ENCODE results near the gene RTN4RL2.

Gene RTN4RL2

DNA sequence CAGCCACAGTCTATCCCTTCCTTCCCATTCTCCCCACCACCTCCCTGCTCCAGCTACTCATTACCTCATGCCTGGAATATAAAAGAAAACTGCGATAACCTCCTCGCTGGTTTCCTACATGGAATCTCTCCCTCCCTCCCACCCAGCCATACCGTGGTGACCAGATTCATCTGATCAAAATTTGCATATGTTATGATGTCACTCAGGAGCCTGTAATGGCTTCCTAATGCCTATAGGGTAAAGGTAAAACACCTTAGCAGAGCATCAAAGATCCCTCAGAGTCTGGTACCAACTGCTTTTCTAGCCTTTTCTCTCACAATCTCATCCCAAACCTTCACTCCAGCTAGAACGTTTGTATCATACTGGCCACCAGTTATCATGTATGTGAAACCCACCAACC is 19.6 kb downstream of the RTN4RL2 start:
- no peak for DNase-seq (ENCODE audit: low read depth in 2 of 3, low spot score in 1 of 3)

DNA sequence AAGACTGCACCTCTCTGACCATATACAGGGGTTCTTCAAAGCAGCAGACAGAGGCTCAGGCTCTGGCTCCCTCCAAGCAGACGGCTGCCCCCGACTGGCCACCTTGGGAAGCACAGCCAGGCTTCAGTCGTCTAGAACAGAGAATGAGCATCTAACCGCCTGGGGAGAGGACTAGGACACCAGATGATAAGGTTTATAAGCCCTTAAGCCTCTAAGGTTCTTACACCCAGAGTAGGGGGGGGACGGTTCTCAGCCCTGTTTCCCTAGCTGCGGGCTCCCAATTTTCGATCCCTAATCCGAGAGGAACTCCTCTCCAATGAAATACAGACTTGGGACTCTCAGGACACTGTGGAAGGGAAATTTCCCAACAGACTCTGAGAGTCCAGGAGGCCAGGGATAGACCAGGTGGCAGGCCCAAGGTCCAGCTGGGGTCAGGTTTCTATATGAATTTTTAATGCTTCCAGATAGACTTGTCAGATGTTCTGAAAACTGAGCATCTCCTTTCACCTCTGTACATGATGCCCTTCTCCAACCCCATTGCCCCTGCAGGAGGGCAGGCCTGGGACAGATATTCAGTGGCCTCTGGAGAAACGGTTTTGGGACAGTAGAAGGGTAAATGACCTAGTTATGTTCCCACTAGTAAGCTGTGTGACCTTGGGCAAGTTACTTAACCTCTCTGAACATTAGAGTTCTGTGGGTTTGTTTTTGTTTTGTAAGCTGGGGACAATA is 20.2 kb downstream of the RTN4RL2 start:
- peak; percentile 67 to 80 (median 70) for DNase-seq (ENCODE audit: low read depth in 2 of 3, low spot score in 1 of 3)

DNA sequence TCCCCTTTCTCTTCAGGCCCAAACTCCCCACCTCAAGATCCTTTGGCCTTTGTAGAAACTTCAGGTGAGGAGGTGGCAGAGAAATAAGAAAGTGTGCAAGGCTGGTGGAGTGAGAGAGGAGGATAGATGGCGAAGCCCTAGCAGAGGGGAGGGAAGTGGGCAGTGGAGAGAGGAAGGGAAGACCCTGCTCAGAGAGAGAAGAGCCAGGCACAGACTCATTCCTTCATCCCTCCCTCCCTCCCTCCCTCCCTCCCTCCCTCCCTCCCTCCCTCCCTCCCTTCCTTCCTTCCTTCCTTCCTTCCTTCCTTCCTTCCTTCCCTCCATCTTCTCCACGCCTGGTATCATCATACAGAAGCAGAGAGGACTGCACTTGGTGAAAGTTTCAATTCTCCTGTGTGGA is 21.0 kb downstream of the RTN4RL2 start:
- DNase-seq (ENCODE audit: low read depth in 2 of 3, low spot score in 1 of 3), result no peak

DNA sequence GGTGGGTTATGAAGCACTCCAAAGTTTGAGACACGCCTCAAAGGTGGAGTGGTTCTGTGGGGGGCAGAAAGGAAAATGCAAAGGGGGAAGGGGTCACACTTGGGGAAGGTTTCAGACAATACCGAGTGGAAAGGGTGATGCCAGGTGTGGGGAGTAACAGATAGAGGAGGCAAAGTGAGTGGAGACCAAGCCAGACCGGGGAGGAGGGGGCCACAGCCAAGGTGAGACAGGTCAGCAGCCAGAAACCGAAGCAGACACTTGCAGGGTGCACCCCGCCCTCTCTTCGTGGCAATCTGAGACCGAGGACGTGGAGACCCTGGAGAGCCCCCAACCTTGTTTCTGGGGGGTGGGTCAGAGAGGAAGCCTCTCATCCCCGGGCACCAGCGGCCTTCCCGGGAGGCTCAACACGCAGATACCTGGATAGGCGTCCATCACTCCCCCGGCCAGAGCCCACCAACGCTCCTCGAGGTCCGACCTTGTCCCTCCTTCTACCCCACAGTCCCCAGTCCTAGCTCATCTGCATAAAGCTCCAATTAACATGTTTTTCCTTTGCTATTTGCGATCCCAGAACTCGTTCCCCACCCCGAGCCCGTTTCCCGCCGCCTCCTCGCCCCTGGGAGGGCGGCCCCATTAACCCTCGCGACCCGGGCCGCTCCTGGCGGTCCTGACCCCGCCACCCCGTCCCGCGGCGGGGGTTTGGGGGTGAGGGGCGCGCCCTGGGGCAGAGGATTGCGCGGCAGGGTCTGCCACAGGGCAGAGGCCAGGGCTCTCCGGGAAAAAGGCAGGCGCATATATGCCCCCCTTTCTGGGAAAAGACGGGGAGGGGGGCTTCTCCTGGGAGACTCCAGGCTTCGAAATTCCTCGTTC is 21.8 kb downstream of the RTN4RL2 start:
- DNase-seq (ENCODE audit: low read depth in 2 of 3, low spot score in 1 of 3), result no peak

DNA sequence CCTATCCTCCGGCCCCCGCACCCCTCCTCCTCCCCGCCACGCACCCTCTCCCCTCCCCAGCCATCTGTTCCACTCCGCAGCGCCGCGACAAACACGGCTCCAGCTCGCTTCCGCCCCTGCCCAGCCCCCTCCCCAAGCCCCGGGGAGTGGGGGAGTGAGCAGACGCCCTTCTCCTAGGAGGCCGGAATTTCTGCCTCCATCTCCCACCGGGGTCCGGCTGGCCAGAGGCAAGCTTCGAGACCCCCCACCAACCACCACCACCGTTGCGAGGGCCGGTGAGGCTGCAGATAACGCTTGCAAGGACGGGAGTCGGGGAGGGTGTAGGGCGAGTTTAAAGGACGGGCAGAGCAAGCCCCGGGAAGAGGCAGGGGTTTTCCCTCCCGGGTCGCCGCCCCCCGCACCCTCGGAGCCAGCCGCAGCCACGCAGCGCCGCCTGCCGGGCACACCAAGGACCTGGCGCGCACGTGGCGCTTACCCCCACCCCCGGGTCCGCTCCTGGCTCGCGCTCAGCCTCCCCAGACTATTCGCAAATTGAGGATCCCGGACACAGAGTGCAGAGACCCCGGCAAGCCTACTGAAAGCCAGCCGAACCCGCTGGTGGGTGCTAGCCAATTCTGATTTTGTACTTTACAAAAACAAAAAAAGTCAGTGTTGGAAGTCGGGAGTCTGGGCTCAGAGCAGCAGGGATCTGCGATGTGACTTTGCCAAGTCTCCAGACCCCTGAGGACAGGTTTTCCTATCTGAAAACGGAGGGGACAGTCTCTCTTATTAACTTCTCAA is 22.6 kb downstream of the RTN4RL2 start:
- peak; percentile 42 to 50 (median 50) for DNase-seq (ENCODE audit: low read depth in 2 of 3, low spot score in 1 of 3)

DNA sequence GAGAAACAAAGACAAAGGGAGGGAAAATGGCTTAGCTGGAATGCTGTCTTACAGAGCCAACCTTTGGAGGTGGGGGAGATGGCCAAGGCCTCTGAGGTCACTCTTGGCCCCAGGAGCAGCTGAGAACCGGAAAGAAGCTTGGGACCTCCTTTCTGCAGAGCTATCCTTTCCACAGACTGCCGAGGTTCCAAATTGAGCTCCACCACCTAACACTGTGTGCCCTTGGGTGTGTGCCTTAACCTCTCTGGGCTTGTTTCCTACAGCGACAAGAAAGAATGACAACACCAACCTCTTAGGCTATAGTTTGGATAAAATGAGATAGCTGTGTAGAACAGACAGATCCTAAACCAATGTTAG is 23.2 kb downstream of the RTN4RL2 start:
- no peak for DNase-seq (ENCODE audit: low read depth in 2 of 3, low spot score in 1 of 3)

DNA sequence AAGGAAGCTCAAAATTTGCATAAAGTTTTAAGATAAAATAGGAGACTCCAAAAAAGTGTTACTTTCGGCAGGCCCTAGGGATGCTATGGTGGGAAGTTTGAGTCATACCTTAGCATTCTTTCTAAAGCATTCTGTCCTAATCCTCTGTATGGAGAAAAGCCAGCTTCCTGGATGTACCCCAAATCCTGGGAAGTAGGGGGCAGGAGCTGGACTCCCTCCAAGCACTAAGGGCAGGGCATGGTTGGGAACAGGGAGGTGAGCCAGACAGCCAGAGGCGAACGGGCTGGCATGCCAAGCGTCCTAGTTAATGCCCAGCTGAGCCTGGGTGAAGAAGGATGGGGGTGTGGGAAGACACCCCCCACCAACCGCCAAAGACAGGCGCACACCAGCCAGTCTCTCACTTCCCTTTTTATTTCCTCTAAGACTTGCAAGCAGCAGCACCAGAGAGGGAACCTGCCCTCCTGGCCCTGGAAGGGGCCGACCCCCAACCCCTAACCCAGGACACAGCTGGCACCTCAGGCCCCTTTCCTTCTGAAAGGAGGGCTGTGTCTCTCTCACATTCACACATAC is 23.9 kb downstream of the RTN4RL2 start:
- DNase-seq (ENCODE audit: low read depth in 2 of 3, low spot score in 1 of 3), result no peak

DNA sequence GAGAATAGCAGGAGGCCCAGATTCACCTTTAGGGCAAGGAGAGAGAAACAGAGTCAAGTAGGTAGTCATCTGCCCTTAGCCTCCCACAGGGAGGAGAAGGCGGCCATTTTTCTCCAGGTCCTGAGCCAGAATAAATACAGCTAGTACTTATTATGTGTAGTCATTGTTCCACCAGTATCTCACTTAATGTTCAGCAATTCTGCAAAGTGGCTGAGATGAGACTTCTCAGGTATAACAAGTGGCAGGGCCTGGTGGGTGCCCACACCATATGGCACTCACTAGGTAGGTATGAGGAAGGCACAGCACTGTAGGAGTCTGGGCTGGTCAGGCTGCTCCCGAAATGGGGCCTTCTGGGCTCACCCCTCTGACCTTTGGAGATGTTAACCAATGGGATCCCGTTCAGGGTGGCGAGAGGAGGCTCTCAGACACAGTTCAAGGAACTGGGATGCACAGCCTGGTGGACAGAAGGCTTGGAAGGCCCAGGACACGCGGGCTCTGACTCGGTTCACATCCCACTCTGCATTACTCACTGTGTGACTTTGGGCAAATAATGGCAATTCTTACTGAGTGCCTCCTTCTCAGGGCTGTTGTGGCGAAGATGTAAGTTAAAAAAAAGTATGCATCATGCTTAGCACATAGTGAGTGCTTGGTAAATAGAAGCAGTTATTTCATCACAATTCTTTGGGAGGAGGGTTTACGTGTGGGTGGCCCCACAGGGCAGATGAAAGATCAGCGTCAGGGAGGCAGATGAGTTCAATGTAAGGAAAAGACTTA is 25.1 kb downstream of the RTN4RL2 start:
- DNase-seq (ENCODE audit: low read depth in 2 of 3, low spot score in 1 of 3), result no peak

DNA sequence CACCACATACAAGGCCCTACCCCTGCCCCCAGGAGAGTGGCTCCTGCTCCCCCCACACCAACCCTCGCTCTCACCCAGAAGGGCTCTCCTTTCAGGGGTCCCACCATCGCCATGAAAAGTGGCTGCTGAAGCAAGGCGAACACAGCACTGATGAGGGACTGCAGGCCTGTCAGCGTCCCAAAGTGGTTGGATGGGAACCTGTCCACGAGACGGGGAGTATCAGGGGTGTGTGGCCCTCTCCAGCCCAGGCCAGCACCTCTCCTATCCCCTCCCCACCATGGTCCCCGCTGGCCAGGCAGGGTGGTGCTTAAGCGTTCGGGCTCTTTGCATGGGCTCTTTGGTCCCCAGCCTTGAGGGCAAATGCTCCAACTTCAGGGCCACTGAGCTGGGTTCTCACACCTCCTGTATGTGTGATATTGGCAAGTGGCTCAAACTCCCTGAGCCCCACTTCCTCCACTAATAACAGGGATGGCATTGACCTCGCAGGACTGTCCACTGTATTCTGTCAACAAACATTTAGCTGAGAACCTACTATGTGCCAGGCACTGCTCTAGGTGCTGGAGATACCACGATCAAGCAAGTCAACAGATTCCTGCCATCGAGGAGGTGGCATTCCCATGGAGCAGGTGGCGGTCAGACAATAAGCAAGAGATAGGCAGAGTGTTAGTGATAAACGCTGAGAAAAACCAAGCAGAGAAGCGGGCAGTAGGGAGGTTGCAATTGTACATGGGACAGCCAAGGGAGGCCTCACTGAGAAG is 26.9 kb downstream of the RTN4RL2 start:
- no peak for DNase-seq (ENCODE audit: low read depth in 2 of 3, low spot score in 1 of 3)

DNA sequence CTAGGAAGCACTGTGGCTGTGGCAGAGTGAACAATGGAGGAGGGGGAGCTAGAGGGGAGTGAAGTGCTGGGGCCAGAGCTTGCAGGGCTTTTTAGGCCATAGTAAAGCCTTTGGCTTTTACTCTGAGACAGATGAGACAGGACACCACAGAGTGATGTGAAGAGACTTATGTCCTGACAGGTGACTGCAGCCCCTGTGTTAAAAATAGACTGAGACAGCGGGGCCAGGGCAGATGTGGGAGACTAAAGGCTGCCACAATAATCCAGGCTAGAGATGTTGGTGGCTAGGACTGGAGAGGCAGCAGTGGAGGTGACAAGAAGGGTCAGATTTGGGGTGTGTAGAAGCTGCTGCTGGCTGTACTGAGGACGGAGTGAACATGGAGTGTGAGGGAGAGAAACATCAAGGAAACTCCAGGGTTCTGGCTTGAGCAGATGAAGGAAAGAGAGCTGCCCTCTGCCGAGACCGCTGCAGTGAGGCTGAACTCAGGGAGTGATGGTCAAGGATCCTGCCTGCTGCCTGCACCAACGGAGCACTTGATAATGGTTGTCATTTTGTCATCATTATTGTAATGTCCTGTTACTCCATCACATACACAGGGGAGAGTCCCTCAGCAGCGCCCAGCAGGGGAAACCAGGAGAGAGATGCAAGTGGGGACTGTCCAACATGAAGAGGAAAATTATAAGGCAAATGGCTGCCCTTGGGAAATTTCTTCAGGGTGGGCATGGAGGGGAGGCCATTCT is 27.8 kb downstream of the RTN4RL2 start:
- DNase-seq (ENCODE audit: low read depth in 2 of 3, low spot score in 1 of 3), result no peak

DNA sequence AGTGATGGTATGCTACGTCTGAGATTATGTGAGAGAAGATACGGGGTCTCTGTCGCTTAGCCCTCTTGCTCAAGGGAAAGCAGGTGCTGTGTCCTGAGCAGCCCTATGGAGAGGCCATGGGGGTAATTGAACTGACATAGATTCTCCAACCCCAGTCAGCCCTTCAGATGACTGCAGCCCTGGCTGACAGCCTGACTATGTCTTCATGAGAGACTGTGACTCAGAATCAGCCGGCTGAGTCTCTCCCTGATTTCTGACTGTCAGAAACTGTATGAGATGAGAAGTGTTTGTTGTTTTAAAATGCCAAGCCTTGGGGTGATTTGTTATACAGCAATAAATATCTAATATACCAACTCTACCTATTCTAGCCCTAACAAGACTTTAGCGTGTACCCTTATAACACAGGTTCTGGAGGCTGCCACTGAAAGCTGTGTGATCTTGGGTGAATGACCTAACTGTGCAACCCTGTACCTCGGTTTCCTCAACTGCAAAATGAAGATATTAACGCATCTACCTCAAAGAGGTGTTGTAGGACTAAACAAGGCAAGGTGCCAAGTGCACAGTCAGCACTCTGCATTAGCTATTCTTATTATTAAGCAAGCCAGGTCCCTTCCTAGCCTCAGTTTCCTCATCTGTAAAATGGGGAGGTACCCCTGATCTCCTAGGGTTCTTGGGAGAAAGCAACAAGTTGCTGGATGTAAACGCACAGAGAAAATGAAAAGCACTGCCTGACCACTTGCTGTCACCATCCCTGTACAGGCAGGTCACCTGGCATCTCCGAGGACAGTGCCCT is 30.3 kb downstream of the RTN4RL2 start:
- no peak for DNase-seq (ENCODE audit: low read depth in 2 of 3, low spot score in 1 of 3)

DNA sequence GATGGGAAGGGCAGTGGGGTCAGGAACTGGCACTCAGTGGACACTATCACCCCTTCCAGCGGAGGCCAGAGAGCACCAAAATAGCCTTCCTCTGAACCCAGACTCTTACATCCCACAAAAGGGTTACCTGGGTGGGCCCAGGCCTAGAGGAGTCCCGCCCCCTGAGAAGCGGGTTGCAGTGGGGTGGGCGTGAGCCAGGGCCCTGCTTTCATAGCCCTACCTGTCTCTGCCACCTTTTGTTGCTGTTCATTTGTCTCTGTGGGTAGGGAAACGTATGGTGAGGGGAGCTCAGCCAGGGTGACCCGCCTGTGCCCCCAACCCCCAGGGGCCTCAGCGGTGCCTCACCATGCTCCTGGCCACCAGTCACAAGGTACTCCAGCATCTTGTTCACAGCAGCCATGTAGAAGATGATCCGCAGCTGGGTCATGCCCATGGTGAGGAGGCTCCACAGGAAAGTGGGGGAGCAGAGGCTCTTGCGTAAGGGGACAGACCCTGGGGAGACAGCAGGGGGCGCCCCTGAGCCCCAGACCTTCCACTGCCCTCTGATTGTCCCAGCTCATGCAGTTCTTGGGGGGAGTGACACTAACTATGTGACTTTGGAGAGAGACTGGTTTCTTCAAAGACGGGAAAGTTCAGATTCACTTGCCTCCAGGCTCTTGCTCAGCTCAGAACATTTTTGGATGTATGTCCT is 31.2 kb downstream of the RTN4RL2 start:
- no peak for DNase-seq (ENCODE audit: low read depth in 2 of 3, low spot score in 1 of 3)

DNA sequence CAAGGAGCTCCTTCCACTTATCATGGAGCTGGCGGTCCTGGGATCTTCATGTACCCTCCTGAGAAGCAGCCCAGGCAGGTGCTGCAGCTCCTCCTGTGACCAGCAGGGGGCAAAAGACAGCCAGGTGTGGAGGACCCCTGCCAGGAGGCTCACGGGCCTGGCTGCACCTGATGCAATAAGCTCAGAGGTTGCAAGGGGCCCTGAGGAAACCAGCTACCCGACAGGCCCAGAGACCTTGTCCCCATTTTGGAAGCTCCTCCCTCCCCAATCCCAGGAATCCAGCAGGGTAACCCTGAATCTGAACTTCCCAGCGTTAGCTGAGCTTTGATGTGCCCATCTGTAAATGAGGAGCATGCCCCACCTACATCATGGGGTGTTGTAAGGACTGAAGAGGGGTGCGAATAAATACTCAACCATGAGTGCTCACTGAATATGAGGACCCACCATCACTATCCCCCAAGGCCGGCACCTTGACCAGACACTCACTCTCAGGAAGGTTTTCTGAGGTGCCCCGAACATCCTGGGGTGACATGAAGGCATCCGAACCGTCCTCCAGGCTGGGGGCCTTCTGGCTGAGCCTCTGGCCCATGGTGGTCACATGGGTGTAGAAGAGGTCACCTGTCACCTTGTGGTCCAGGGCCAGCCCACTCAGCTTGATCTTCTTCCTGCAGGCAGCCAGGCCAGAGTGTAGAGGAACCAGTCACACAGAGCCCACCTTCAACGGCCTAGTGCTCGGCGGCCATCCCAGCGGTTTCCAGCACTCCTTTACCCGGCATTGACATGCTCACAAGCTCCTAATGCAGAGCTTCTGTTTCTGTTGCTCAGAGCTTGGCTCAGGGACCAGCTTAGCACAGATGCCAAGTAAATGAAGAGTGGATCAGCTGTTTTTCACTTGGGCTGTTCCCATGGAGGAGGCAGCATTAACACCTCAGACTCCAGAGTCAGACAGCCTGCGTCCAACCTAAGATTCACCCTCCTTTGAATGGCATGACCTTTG is 33.5 kb downstream of the RTN4RL2 start:
- DNase-seq (ENCODE audit: low read depth in 2 of 3, low spot score in 1 of 3), result peak in 2 of 3 donors; percentile 59 to 79

DNA sequence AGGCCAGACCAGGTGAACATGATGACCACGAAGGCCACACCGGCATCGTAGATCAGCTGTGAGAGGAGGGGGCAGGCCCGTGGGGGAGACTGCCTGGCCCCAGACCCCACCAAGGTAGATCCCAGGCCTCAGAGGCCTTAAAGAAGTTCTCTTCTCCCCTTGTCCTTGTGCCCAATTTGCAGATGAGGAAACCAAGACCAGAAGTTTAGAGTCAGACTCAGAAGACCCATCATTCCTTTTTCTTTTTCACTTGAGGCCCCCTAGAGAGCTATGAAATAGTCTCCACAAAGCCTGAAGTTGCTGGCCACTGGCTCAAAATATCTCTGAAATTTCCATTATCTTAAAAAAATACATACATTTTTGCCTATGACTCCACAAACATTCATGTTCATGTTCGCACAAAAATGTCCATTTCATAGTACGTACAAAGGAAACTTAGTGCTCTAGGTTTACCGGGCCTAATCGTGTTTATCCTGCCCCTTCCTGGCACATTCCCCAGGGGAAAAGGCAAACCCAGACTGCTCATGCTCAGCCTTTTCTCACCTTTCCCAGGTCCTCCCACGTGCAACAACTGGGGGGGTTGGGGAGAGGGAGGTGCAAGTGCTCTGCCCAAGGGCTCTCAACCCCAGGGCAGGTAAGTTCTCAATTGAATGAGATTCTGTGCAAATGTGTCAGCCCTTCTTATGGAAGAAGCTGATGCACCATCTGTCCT is 35.9 kb downstream of the RTN4RL2 start:
- no peak for DNase-seq (ENCODE audit: low read depth in 2 of 3, low spot score in 1 of 3)

DNA sequence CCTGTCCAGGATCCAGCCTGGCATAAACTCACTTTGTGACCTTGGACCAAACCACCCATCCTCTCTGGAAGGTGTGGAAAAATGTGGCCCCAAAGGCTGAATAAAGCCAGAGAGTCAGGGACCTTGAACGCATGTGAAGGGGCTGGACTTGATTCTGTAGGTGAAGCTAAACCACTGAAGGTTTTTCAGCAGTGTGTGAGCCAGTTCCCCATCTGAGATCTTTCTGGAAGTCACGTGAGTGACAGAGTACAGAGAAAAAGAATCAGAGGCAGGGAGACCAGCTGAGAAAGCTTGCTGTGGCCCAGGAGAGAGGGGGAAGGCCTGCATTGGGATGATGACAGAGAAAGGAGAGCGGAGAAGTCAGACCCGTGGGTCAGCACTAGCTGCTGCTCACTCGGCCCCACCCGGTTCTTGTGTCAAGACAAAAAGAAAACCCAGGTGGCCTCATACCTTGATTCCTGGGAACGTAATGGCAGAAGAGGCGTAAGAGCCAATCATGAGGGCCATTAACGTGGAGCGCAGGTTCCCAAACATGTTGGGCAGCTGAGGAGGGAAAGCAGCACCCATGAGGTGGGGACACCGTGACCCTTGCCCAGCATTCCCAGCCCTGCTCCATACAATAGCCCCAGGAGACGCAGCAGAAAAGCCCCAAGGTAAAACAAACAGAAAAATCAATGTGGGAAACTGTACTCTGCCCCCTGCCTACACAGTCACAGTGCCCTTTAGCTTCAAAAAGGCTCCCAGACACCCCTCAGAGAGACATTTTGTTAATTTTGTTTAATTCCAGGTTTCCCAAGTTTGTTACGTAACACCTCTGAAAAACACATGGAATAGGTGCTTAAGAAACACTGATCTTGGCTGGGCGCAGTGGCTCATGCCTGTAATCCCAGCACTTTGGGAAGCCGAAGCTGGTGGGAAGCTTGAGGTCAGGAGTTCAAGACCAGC is 37.2 kb downstream of the RTN4RL2 start:
- DNase-seq (ENCODE audit: low read depth in 2 of 3, low spot score in 1 of 3), result no peak
